Hematopoietic multipotent progenitor cell treated with erythropoietin and hydrocortisone succinate and interleukin-3 and kit ligand, for 6 days (in vitro differentiated cells): ENCODE measurements around the gene NT5M.
A peak's percentile ranks its signal among the peaks of the same experiment; 100 is the strongest.

Experiments used
- DNase-seq: peaks from one replicate; pipeline ENCODE4 v3.0.0-alpha.2; 2015

The NT5M gene

GRCh38 chr17:17355426-17355825 lies 52.3 kb downstream of the NT5M start:
- no peak for DNase-seq

- DNase-seq = peak; percentile 93
Measured at GRCh38 chr17:17356149-17356930, 53.2 kb downstream of the NT5M start.

DNA sequence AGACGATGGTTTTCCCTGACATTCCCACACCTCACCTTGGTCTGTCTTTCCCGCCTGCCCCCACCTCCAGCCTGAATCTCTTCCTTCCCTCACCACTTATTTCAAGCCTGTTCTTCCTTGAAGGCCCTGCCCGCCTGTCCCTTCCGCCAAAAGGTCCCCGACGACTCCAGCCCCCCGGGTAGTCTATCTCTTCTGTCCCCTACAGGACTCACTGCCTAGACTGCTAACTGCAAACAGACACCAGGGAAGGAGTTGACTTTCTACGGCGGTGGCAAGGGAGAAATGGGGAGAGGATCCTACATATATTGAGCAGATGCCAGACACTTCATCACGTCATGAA lies 53.7 kb downstream of the NT5M start:
- DNase-seq = no peak

DNA sequence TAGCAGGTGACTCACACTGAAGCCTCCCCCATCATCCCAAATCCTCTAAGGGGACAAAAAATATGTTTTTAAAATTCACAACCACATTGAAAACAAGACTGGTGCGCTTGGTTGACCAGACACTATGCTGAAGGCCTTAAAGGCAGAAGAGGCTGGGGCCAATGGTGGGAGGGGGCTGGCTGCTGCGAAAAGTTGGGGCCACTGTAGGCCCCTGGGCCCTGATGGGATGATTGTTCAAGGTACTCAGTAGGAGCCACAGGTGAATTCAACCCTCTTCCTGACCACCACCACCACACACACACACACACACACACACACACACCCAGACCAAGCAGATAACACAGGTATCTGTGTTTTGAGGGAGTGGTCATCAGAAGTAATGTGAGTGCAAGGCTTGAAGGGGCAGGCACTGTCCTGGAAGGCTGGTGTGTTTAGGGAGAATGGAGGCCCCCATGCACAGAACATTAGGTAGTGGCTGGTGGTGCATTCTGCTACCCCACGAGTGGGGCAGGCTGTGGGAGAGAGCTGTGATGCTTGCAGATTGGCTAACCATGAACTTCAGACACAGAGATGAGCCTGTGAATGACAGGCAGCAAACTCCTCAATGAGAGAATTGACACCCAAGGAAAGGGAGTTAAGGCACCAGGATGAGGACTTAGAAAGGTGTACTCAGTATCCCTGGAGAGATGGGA lies 55.0 kb downstream of the NT5M start:
- no peak for DNase-seq

DNA sequence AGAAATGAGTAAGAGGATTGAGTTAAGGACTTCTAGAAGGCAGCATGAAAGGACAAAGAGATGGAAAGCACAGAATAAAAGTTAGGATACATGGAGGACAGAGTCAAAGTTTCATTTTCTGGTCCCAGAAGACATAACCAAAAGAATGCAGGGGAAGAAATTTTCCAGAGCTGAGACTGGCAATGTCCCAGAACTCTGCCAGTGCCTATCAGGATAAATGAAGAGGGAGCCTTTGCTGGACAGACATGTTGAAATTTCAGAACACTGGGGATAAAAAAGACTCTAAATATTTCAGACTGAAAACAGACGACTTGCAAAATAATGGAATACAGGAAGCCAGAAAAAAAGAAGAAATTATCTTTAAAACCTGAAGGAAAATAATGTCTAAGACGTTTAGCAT lies 55.7 kb downstream of the NT5M start:
- DNase-seq = no peak

DNA sequence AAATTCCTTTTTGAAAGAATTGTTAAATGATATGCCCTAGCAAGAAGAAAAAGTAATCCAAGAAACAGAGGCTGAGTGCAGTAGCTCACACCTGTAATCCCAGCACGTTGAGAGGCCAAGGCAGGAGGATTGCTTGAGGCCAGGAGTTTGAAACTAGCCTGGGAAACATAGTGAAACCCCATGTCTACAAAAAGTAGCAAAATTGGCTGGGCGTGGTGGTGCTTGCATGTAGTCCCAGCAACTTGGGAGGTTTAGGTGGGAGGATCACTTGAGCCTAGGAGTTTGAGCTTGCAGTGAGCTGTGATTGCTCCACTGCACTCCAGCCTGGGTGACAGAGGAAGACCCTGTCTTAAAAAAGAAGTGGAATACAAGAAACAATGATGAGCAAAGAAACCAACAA lies 56.1 kb downstream of the NT5M start:
- DNase-seq = no peak

DNA sequence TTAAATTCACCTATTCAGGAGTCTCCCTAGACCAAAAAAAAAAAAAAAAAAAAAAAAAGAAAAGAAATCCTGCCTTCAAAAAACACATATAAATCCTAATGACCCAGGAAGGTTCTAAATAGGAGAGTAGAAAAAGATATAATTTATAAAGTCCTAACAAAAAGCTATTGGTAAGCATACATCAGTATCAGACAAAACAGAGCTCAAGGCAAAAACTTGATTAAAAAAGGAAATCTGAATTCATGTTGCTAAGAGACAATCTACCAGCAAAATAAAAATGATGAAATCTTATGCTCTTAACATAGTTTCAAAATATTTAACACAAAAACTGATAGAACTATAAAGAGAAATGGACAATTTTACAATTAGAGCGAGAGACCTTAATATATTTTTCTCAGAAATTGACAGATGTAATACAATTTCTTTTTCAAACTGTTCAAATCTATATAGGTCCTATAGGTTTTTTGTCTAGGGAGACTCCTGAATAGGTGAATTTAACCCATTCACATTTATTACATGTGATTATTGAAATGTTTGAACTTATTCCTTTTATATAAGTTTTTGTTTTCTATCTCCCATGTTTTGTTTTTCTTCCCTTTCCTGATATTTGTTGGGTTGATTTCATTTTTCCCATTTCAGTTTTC lies 57.0 kb downstream of the NT5M start:
- DNase-seq = no peak

GRCh38 chr17:17361543-17361866 lies 58.3 kb downstream of the NT5M start:
- no peak for DNase-seq

DNA sequence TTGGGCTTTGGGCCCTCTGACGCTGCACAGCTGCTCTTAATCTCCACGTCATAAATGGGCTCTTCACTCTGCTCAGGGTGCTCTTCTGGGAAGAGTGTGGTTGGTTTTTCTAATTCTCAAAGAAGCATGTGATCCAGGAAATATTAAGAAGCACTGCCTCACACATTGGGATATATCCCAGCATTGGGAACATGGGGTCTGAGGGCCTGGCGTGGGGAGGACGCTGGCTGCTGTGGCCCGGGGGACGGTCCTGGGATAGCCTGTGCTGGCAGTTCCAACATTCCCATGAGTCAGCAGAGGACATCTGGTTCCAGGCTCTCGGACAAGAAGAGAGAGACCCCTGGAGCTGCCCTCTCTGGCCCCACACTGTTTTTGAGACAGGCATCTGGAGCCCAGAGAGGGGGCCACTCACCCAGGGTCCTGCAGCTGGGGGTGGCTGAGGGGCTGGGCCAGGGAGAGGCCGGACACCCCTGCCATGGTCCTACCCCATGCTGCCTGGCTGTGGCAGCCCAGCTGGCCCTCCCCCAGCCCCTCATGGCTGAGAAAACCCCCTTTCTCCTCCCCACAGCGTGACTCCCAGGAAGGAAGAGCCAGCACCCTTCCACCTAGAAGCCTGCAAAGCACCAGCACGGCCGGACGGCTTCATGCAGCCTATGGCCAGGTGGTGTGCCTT lies 58.8 kb downstream of the NT5M start:
- DNase-seq = no peak

- no peak for DNase-seq
Measured at GRCh38 chr17:17362540-17362930, 59.4 kb downstream of the NT5M start.

- DNase-seq = no peak
Measured at GRCh38 chr17:17363638-17364337, 60.6 kb downstream of the NT5M start.

DNA sequence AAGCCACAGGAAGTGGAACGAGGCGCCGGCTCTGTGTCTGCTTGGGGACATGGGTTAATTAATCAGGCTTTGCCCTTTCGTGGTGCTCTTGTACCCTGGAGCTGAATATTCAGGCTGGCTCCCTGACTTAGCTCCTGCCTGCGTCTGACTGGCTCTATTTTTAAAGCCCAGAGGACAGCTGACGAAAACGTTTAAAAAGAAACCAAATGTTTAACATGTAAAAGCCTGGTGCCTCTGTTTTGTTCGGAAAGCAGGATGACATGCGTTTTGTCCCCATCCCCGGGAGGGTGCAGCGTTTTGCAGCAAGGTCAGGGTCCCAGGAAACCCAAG lies 61.1 kb downstream of the NT5M start:
- no peak for DNase-seq

DNA sequence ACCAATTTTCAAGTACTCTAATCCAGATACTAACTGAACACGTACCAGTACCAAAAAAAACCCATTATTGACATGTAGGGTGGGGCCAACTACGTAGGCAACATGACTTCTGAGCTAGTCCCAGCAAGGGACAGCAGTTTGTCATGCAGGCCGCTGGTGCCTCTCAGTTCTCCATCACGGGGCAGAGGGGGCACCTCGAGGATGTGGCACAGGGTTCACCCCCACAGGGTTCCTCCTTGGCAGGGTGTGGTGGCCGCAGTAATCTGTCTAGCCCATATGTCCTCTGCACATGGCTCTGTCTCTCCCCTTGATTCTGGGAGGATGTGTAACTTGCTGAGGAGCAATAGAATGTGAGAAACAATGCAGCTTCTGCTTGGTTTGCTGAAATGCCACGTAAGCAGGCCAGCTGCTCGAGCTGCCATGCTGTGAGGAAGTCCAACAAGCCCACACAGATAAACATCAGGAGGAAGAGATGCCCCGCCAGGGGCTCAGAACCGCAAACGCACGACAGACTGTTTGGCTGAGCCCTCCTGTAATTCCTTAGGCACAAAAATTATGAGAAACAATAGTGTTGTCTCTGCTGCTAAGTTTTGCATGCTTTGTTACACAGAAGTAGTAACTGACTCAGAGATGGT lies 62.4 kb downstream of the NT5M start:
- DNase-seq = no peak

- no peak for DNase-seq
Measured at GRCh38 chr17:17366235-17366634, 63.1 kb downstream of the NT5M start.

- DNase-seq = no peak
Measured at GRCh38 chr17:17366941-17367875, 64.0 kb downstream of the NT5M start.

GRCh38 chr17:17367931-17368330 lies 64.8 kb downstream of the NT5M start:
- no peak for DNase-seq

- DNase-seq = no peak
Measured at GRCh38 chr17:17370711-17371110, 67.5 kb downstream of the NT5M start.

- no peak for DNase-seq
Measured at GRCh38 chr17:17372856-17373520, 69.8 kb downstream of the NT5M start.

DNA sequence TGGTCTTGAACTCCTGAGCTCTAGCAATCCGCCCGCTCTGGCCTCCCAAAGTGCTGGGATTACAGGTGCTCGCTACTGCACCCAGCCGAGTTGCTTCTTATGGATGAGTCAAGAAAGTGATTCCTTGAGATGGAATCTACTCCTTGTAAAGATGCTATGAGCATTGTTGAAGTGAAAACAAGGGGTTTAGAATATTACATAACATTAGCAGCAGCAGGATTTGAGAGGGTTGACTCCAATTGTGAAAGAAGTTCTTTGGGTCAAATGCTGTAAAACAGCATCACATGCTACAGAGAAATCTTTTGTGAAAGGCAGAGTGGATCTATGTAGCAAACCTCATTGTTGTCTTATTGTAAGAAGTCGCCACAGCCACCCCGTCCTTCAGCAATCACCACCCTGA lies 72.7 kb downstream of the NT5M start:
- no peak for DNase-seq

DNA sequence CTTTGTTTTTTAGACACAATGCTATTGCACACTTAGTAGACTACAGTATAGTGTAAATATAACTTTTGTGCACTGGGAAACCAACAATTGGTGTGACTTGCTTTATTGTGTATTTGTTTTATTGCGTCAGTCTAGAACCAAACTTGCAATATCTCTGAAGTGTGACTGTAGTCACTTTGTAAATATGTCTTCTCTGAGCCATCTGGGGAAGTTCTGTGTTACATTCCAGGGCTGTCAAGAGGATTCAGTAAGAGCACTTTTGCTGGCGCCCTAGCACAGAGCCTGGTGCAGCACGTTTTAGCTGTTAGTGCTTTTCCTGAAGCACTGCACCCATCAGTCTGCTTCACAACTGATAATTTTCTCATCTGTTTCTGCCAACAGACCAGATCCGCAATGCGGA lies 73.2 kb downstream of the NT5M start:
- DNase-seq = no peak
